ENCODE data around the gene LIPC.

LIPC gene

GRCh38 chr15:58530056-58530590 lies 98.3 kb downstream of the LIPC start:
- H3K4ac ChIP-seq (ENCODE audit: low read length), result no peak overlapping the region

DNA sequence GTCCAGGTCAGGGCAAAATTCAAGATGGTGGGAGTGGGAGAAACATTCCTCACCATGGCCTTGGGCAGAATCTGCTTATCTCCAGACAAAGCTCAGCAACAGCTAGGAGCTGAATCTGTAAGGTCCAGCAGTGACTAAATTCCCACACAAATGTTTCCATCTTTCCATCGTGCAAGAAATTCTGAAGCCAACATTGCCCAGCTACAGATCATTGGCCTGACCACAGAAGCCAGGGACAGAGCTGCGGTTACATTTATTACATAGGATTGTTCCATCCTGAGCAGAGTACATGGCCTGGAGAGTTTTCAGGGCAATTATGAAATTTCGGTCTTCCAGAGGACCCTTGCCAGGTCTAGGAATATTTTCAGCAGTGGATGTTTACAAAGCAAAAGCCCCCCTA lies 100.3 kb downstream of the LIPC start:
- Histone ChIP-seq H4K91ac (ENCODE audit: low read depth, low read length, poor library complexity) (no peak overlapping the region), H3K4ac (ENCODE audit: low read length) (no peak overlapping the region), H3K9me3 (replicated peaks in 1 of 2; ENCODE audit: control insufficient read depth in 2 of 2, insufficient read depth in 1 of 2, low read depth in 1 of 2, low read length in 2 of 2) (no peaks in the 10 kb centered on the region), H3K36me3 (replicated peaks in 1 of 2; ENCODE audit: control insufficient read depth in 2 of 2, insufficient read depth in 2 of 2, low read length in 2 of 2) (no peaks in the 10 kb centered on the region), H2BK5ac (ENCODE audit: low read length) (no peak overlapping the region), H4K8ac (ENCODE audit: low read depth, low read length) (no peak overlapping the region), H2BK12ac (ENCODE audit: low read length) (no peak overlapping the region), H3K4me2 (ENCODE audit: insufficient read depth, low read length, poor library complexity, severe bottlenecking) (no peak overlapping the region), H3K23ac (ENCODE audit: low read depth, low read length, poor library complexity) (no peak overlapping the region), H3K14ac (ENCODE audit: low read length) (no peak overlapping the region), H3K9ac (ENCODE audit: low read depth, low read length, poor library complexity) (no peak overlapping the region), H2AK5ac (ENCODE audit: low read depth, low read length) (no peak overlapping the region), H2BK120ac (ENCODE audit: low read depth, low read length) (no peak overlapping the region), H3K4me3 (ENCODE audit: low read length in 2 of 2) (no peak overlapping the region), H3K27ac (replicated peaks; ENCODE audit: low read length) (no peak overlapping the region), H2BK15ac (ENCODE audit: low read length) (no peak overlapping the region), H3K4me1 (ENCODE audit: control insufficient read depth in 2 of 2, insufficient read depth in 1 of 2, low read depth in 1 of 2, low read length in 2 of 2) (peaks cover 0 to 12% of the 10 kb centered on the region in 2 donors), H3K27me3 (ENCODE audit: control insufficient read depth in 3 of 3, insufficient read depth in 3 of 3, low read depth in 1 of 3, low read length in 3 of 3) (no peaks in the 10 kb centered on the region), H2AFZ (ENCODE audit: low read length) (no peak overlapping the region), H3K79me1 (ENCODE audit: low read depth, low read length) (no peaks in the 10 kb centered on the region), H3K18ac (ENCODE audit: low read length) (no peak overlapping the region)
- DNase-seq (ENCODE audit: low spot score), result no peak
- no CpG with 5 or more reads among the region's 3 CpGs for WGBS, 2 donors (ENCODE audit: extremely low coverage in 2 of 2, insufficient read length in 2 of 2, insufficient replicate concordance in 1 of 2)

More at GRCh38 chr15:58530056-58530590, 98.3 kb downstream of the LIPC start:
- no peak overlapping the region for H3K14ac ChIP-seq (ENCODE audit: low read length)
- no peaks in the 10 kb centered on the region for H3K79me1 ChIP-seq (ENCODE audit: low read depth, low read length)
- H4K8ac ChIP-seq (ENCODE audit: low read depth, low read length), result no peak overlapping the region
- H3K9me3 ChIP-seq (replicated peaks in 1 of 2; ENCODE audit: control insufficient read depth in 2 of 2, insufficient read depth in 1 of 2, low read depth in 1 of 2, low read length in 2 of 2), result no peaks in the 10 kb centered on the region
- no peak overlapping the region for H3K4me2 ChIP-seq (ENCODE audit: insufficient read depth, low read length, poor library complexity, severe bottlenecking)
- no peak overlapping the region for H3K18ac ChIP-seq (ENCODE audit: low read length)
- no peak overlapping the region for H2AFZ ChIP-seq (ENCODE audit: low read length)
- H2BK5ac ChIP-seq (ENCODE audit: low read length), result no peak overlapping the region
- H2BK12ac ChIP-seq (ENCODE audit: low read length), result no peak overlapping the region
- no peak overlapping the region for H3K23ac ChIP-seq (ENCODE audit: low read depth, low read length, poor library complexity)
- H3K27ac ChIP-seq (replicated peaks; ENCODE audit: low read length), result no peak overlapping the region
- H3K4me1 ChIP-seq (ENCODE audit: control insufficient read depth in 2 of 2, insufficient read depth in 1 of 2, low read depth in 1 of 2, low read length in 2 of 2), result peaks cover 0 to 4% of the 10 kb centered on the region in 2 donors
- H2BK15ac ChIP-seq (ENCODE audit: low read length), result no peak overlapping the region
- H2BK120ac ChIP-seq (ENCODE audit: low read depth, low read length), result no peak overlapping the region
- WGBS, 2 donors (ENCODE audit: extremely low coverage in 2 of 2, insufficient read length in 2 of 2, insufficient replicate concordance in 1 of 2), result no CpG with 5 or more reads among the region's 7 CpGs
- H4K91ac ChIP-seq (ENCODE audit: low read depth, low read length, poor library complexity), result no peak overlapping the region
- DNase-seq (ENCODE audit: low spot score), result no peak
- H3K4me3 ChIP-seq (ENCODE audit: low read length in 2 of 2), result no peak overlapping the region
- H2AK5ac ChIP-seq (ENCODE audit: low read depth, low read length), result no peak overlapping the region
- H3K9ac ChIP-seq (ENCODE audit: low read depth, low read length, poor library complexity), result no peak overlapping the region
- H3K27me3 ChIP-seq (ENCODE audit: control insufficient read depth in 3 of 3, insufficient read depth in 3 of 3, low read depth in 1 of 3, low read length in 3 of 3), result no peaks in the 10 kb centered on the region
- no peaks in the 10 kb centered on the region for H3K36me3 ChIP-seq (replicated peaks in 1 of 2; ENCODE audit: control insufficient read depth in 2 of 2, insufficient read depth in 2 of 2, low read length in 2 of 2)

GRCh38 chr15:58534556-58534955 lies 102.8 kb downstream of the LIPC start:
- H3K79me1 ChIP-seq (ENCODE audit: low read depth, low read length), result no peaks in the 10 kb centered on the region
- peaks cover under 1 to 20% of the 10 kb centered on the region in 2 donors for H3K4me1 ChIP-seq (ENCODE audit: control insufficient read depth in 2 of 2, insufficient read depth in 1 of 2, low read depth in 1 of 2, low read length in 2 of 2)
- H3K27ac ChIP-seq (replicated peaks; ENCODE audit: low read length), result no peak overlapping the region
- no peak overlapping the region for H3K4ac ChIP-seq (ENCODE audit: low read length)
- H3K27me3 ChIP-seq (ENCODE audit: control insufficient read depth in 3 of 3, insufficient read depth in 3 of 3, low read depth in 1 of 3, low read length in 3 of 3), result no peaks in the 10 kb centered on the region
- H3K18ac ChIP-seq (ENCODE audit: low read length), result no peak overlapping the region
- H2BK120ac ChIP-seq (ENCODE audit: low read depth, low read length), result no peak overlapping the region
- no peaks in the 10 kb centered on the region for H3K9me3 ChIP-seq (replicated peaks in 1 of 2; ENCODE audit: control insufficient read depth in 2 of 2, insufficient read depth in 1 of 2, low read depth in 1 of 2, low read length in 2 of 2)
- H2BK5ac ChIP-seq (ENCODE audit: low read length), result no peak overlapping the region
- no CpG with 5 or more reads among the region's 1 CpG for WGBS, 2 donors (ENCODE audit: extremely low coverage in 2 of 2, insufficient read length in 2 of 2, insufficient replicate concordance in 1 of 2)
- no peak overlapping the region for H2AK5ac ChIP-seq (ENCODE audit: low read depth, low read length)
- no peak overlapping the region for H4K91ac ChIP-seq (ENCODE audit: low read depth, low read length, poor library complexity)
- no peak overlapping the region for H3K4me3 ChIP-seq (ENCODE audit: low read length in 2 of 2)
- H2BK12ac ChIP-seq (ENCODE audit: low read length), result no peak overlapping the region
- no peak overlapping the region for H2BK15ac ChIP-seq (ENCODE audit: low read length)
- no peak overlapping the region for H3K23ac ChIP-seq (ENCODE audit: low read depth, low read length, poor library complexity)
- H3K36me3 ChIP-seq (replicated peaks in 1 of 2; ENCODE audit: control insufficient read depth in 2 of 2, insufficient read depth in 2 of 2, low read length in 2 of 2), result no peaks in the 10 kb centered on the region
- no peak overlapping the region for H4K8ac ChIP-seq (ENCODE audit: low read depth, low read length)
- no peak overlapping the region for H3K4me2 ChIP-seq (ENCODE audit: insufficient read depth, low read length, poor library complexity, severe bottlenecking)
- DNase-seq (ENCODE audit: low spot score), result no peak
- no peak overlapping the region for H3K9ac ChIP-seq (ENCODE audit: low read depth, low read length, poor library complexity)
- no peak overlapping the region for H3K14ac ChIP-seq (ENCODE audit: low read length)
- no peak overlapping the region for H2AFZ ChIP-seq (ENCODE audit: low read length)

DNA sequence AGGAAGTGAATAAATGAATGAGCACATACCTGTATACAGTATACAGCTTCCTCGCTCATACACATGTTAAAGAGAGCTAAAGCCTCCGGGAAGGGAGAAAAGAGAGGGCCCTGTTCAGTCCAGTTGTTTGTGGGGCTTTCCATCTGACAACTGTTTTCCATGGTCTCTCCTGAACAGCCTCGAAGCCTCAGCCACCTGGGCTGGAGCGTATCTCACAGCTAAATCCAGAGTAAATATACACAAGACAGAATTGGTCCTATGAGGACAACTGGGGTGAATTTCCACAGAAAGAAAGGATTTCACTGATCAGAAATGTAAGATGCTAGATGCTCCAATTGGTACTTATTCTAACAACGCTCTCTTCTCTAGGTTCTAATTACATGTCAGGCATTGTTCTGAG lies 103.5 kb downstream of the LIPC start:
- Histone ChIP-seq H2AFZ (ENCODE audit: low read length) (no peak overlapping the region), H3K18ac (ENCODE audit: low read length) (no peak overlapping the region), H2BK12ac (ENCODE audit: low read length) (no peak overlapping the region), H4K91ac (ENCODE audit: low read depth, low read length, poor library complexity) (no peak overlapping the region), H3K4me3 (ENCODE audit: low read length in 2 of 2) (no peak overlapping the region), H3K27me3 (ENCODE audit: control insufficient read depth in 3 of 3, insufficient read depth in 3 of 3, low read depth in 1 of 3, low read length in 3 of 3) (no peaks in the 10 kb centered on the region), H3K79me1 (ENCODE audit: low read depth, low read length) (no peaks in the 10 kb centered on the region), H2BK5ac (ENCODE audit: low read length) (no peak overlapping the region), H3K4ac (ENCODE audit: low read length) (no peak overlapping the region), H3K9me3 (replicated peaks in 1 of 2; ENCODE audit: control insufficient read depth in 2 of 2, insufficient read depth in 1 of 2, low read depth in 1 of 2, low read length in 2 of 2) (no peaks in the 10 kb centered on the region), H2BK120ac (ENCODE audit: low read depth, low read length) (no peak overlapping the region), H4K8ac (ENCODE audit: low read depth, low read length) (no peak overlapping the region), H3K27ac (replicated peaks; ENCODE audit: low read length) (no peak overlapping the region), H3K23ac (ENCODE audit: low read depth, low read length, poor library complexity) (no peak overlapping the region), H3K14ac (ENCODE audit: low read length) (no peak overlapping the region), H3K9ac (ENCODE audit: low read depth, low read length, poor library complexity) (no peak overlapping the region), H3K4me2 (ENCODE audit: insufficient read depth, low read length, poor library complexity, severe bottlenecking) (no peak overlapping the region), H2BK15ac (ENCODE audit: low read length) (no peak overlapping the region), H2AK5ac (ENCODE audit: low read depth, low read length) (no peak overlapping the region), H3K4me1 (ENCODE audit: control insufficient read depth in 2 of 2, insufficient read depth in 1 of 2, low read depth in 1 of 2, low read length in 2 of 2) (peaks cover 2 to 20% of the 10 kb centered on the region in 2 donors), H3K36me3 (replicated peaks in 1 of 2; ENCODE audit: control insufficient read depth in 2 of 2, insufficient read depth in 2 of 2, low read length in 2 of 2) (no peaks in the 10 kb centered on the region)
- no CpG with 5 or more reads among the region's 5 CpGs for WGBS, 2 donors (ENCODE audit: extremely low coverage in 2 of 2, insufficient read length in 2 of 2, insufficient replicate concordance in 1 of 2)
- DNase-seq (ENCODE audit: low spot score), result no peak

All from neuronal stem cell (in vitro differentiated cells).